Smooth muscle cell (in vitro differentiated cells): ENCODE results near the gene NTN1. TPM values are rescaled to one million over a fixed set of nuclear protein-coding genes. Genes with fewer than 3 reads are reported as not detected.

ENCODE experiments used
- DNase-seq: peaks from one replicate; lab custom pipeline; 2025; ENCODE audit not compliant: unreplicated experiment; lab: John Stamatoyannopoulos, UW
- H2AFZ ChIP-seq: fragments of 200-600 bp; sonication (generic); 2 replicates; pipeline ENCODE4 v1.6.0; 2016; ENCODE audit warnings: antibody characterized with exemption, low read depth, mild to moderate bottlenecking
- H3F3A ChIP-seq: fragments of 200-600 bp; sonication (generic); 2 replicates; pipeline ENCODE4 v1.6.0; 2017; ENCODE audit warnings: antibody characterized with exemption, low read depth
- H3K27ac ChIP-seq: fragments of 200-600 bp; sonication (generic); 2 replicates; pipeline ENCODE4 v1.5.1; 2016; ENCODE audit warnings: low read depth, mild to moderate bottlenecking
- H3K27me3 ChIP-seq: fragments of 200-600 bp; sonication (generic); 2 replicates; pipeline ENCODE4 v1.6.1; 2016; ENCODE audit warnings: low read depth, mild to moderate bottlenecking
- H3K36me3 ChIP-seq: fragments of 200-600 bp; sonication (generic); 2 replicates; pipeline ENCODE4 v1.5.1; 2016; ENCODE audit warnings: low read depth
- H3K4me1 ChIP-seq: fragments of 200-600 bp; sonication (generic); 2 replicates; pipeline ENCODE4 v1.5.1; 2016; ENCODE audit warnings: low read depth
- H3K4me2 ChIP-seq: fragments of 200-600 bp; sonication (generic); 2 replicates; pipeline ENCODE4 v1.6.0; 2016; ENCODE audit warnings: mild to moderate bottlenecking
- H3K4me3 ChIP-seq: fragments of 200-600 bp; sonication (generic); 2 replicates; pipeline ENCODE4 v1.5.1; 2016; ENCODE audit warnings: mild to moderate bottlenecking
- H3K79me2 ChIP-seq: fragments of 200-600 bp; sonication (generic); 2 replicates; pipeline ENCODE4 v1.6.0; 2016; ENCODE audit warnings: low read depth, mild to moderate bottlenecking
- H3K9ac ChIP-seq: fragments of 200-600 bp; sonication (generic); 2 replicates; pipeline ENCODE4 v1.6.0; 2016; ENCODE audit warnings: low read depth
- H3K9me3 ChIP-seq: fragments of 200-600 bp; sonication (generic); replicated peaks from 2 replicates; pipeline ENCODE4 v1.5.1; 2016; ENCODE audit warnings: low read depth
- H4K20me1 ChIP-seq: fragments of 200-600 bp; sonication (generic); 2 replicates; pipeline ENCODE4 v1.6.0; 2016; ENCODE audit warnings: low read depth
- WGBS: methylation state at CpG from one replicate; pipeline ENCODE4 v1.1.7; 2016; ENCODE audit warnings: low lambda C conversion rate; 5-methylcytosine and 5-hydroxymethylcytosine counted together
- polyA plus RNA-seq: library from polyadenylated mRNA; unstranded; fragments of >200 nt; fragmentation: Nextera tagmentation; extraction: Ambion mirVana; gene quantifications from 2 replicates; pipeline ENCODE4 v1.2.1, GENCODE V29; 2016
- total RNA-seq: library from RNA; depleted of rRNA; stranded (reverse); fragments of >200 nt; gene quantifications from 2 replicates; pipeline ENCODE4 v1.2.3, GENCODE V29; 2014
- TF ChIP-seq, protein P1 (sequence below): fragments of 200-600 bp; sonication (generic); IDR thresholded peaks from 2 replicates; pipeline ENCODE4 v1.5.1; 2017; ENCODE audit warnings: borderline replicate concordance, mild to moderate bottlenecking, antibody characterized with exemption; ENCODE audit not compliant: insufficient read depth, poor library complexity, severe bottlenecking

Gene NTN1
- total and polyA plus RNA-seq, 2 experiments from 2014 or later, result 0.07 to 0.72 TPM

DNA sequence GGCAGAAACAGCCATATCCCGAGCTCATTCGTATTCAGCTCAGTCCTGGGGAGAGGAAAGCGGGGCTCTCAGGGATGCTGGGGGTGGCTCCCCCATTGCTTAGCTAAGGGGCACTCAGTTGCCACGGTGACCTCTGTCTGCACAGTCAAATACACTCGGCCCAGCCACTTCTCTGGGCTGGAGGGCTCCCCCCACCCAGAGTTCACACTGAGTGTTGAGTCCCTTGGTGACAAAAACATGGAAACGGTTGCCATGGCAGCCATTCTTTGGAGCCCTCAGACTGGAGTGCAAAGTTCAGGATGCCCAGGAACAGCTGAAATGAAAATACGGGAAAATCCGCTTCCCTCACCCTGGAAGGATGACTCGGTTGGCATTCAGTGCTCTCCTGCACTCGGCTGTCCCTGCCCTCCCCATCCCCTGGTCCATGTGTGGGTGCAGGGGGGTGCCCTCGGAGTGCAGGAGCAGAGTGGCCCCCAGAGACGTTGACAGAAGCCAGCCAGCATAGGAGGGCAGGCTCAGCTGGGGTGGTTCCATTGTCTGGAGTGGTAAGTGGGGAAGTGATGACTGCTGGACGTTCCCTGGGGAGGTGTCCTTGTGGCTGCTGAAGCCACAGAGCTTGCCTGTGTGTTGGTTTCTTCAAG lies 216.5 kb downstream of the NTN1 start:
- Histone ChIP-seq H3K27me3 (no peaks in the 10 kb centered on the region), H3K4me2 (no peak overlapping the region), H3K4me3 (no peak overlapping the region), H3K36me3 (no peaks in the 10 kb centered on the region), H3K9ac (no peak overlapping the region), H3F3A (no peaks in the 10 kb centered on the region), H4K20me1 (no peaks in the 10 kb centered on the region), H2AFZ (no peak overlapping the region), H3K9me3 (no peaks in the 10 kb centered on the region), H3K79me2 (no peaks in the 10 kb centered on the region), H3K4me1 (peaks cover 3% of the 10 kb centered on the region), H3K27ac (no peak overlapping the region)
- WGBS, result 94% methylated on average over 13 of the region's 13 CpGs
- DNase-seq, result no peak
- TF ChIP-seq, protein P1, sequence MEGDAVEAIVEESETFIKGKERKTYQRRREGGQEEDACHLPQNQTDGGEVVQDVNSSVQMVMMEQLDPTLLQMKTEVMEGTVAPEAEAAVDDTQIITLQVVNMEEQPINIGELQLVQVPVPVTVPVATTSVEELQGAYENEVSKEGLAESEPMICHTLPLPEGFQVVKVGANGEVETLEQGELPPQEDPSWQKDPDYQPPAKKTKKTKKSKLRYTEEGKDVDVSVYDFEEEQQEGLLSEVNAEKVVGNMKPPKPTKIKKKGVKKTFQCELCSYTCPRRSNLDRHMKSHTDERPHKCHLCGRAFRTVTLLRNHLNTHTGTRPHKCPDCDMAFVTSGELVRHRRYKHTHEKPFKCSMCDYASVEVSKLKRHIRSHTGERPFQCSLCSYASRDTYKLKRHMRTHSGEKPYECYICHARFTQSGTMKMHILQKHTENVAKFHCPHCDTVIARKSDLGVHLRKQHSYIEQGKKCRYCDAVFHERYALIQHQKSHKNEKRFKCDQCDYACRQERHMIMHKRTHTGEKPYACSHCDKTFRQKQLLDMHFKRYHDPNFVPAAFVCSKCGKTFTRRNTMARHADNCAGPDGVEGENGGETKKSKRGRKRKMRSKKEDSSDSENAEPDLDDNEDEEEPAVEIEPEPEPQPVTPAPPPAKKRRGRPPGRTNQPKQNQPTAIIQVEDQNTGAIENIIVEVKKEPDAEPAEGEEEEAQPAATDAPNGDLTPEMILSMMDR, result no peak

DNA sequence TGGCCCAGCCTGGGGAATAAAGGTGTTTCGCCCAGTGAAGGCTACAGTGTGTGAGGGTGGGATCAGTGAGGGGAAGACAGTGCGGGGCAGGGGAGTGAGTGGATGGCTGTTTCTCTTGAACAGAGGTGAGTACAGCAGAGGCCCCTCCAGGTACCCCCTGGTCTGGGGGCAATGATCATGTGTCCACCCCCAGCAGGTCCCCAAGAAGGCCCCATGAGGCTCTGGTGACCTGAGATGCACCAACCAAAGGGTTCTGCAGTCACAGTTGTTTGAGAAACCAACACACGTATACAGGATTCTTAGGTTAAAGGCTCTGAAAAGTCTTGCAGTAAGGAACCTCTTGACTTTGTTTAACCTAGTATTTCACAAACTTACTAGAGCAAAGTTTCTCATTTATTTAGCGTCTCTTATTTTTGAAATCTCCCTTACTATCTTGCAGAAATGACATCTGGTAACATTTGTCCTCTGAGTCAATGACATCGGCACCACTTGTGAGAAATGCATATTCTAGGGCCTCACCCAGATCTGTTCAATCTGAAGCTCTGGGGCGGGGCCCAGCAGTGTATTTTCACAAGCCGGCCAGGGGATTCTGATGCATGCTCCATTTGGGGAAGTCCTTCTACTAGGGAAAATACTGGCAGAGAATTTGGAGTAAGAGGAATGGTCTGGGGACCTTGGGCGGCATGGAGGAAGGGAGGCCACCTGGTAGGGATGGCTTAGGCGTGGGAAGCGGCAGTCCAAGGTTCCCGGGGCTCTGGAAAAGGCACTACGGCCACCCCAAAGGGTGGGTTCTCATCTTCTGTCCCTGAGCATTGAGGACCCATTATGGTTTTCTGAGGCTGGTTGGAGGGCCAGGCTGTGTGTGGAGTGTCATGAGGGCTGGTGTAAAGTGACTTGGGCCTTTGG lies 217.3 kb downstream of the NTN1 start:
- TF ChIP-seq, protein P1, result no peak
- H3K9ac ChIP-seq, result no peak overlapping the region
- no peaks in the 10 kb centered on the region for H3K9me3 ChIP-seq
- no peaks in the 10 kb centered on the region for H3K27me3 ChIP-seq
- no peak overlapping the region for H3K4me2 ChIP-seq
- 96% methylated on average over 12 of the region's 12 CpGs for WGBS
- no peaks in the 10 kb centered on the region for H3K36me3 ChIP-seq
- no peaks in the 10 kb centered on the region for H3K79me2 ChIP-seq
- no peaks in the 10 kb centered on the region for H3F3A ChIP-seq
- no peaks in the 10 kb centered on the region for H4K20me1 ChIP-seq
- H3K4me3 ChIP-seq, result no peak overlapping the region
- H3K27ac ChIP-seq, result no peak overlapping the region
- H3K4me1 ChIP-seq, result peaks cover 3% of the 10 kb centered on the region
- H2AFZ ChIP-seq, result no peak overlapping the region
- DNase-seq, result no peak

DNA sequence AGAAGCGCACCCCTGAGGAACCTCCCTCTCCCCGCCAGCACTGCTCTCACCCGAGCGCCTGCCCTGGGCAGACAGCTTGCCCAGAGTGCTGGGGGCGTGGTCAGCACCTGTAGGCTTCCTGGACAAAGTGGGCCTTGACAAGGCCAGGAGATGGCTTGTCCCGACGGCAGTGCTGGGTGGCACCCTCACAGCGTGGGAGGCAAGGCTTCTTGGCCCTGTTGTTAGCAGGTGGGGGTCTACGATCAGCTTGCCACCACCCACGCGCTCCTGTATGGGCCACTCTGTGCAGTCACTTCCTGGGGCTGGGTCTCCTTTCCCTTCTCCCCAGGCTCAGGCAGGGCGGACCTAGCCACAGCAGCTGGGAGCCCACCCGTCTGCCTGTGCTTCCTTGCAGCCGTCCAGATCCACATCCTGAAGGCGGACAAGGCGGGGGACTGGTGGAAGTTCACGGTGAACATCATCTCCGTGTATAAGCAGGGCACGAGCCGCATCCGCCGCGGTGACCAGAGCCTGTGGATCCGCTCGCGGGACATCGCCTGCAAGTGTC lies 218.0 kb downstream of the NTN1 start:
- TF ChIP-seq, protein P1, result no peak
- H3K9me3 ChIP-seq, result no peaks in the 10 kb centered on the region
- H3K4me2 ChIP-seq, result peak overlapping the region; percentile 86
- H3K79me2 ChIP-seq, result no peaks in the 10 kb centered on the region
- H3K27me3 ChIP-seq, result no peaks in the 10 kb centered on the region
- H3K4me3 ChIP-seq, result peak overlapping the region; percentile 39
- no peak overlapping the region for H3K27ac ChIP-seq
- no peaks in the 10 kb centered on the region for H4K20me1 ChIP-seq
- H3K4me1 ChIP-seq, result peaks cover 3% of the 10 kb centered on the region
- no peak overlapping the region for H3K9ac ChIP-seq
- peak overlapping the region; percentile 24 for H2AFZ ChIP-seq
- 52% methylated on average over 27 of the region's 27 CpGs for WGBS
- DNase-seq, result no peak
- H3F3A ChIP-seq, result no peaks in the 10 kb centered on the region
- no peaks in the 10 kb centered on the region for H3K36me3 ChIP-seq
